SK-N-MC (cell line): Measurements from ENCODE around the gene ANKRD9.

Source experiments
- DNase-seq: peaks from one replicate; pipeline ENCODE4 v3.0.0-alpha.2; 2011; ENCODE audit warnings: low read depth, low spot score
- H3K27ac ChIP-seq: fragments of 200-600 bp; sonication (generic); 2 replicates; pipeline ENCODE4 v1.5.1; 2016; ENCODE audit warnings: mixed run types
- H3K36me3 ChIP-seq: fragments of 200-600 bp; sonication (generic); 2 replicates; pipeline ENCODE4 v1.6.1; 2017; ENCODE audit warnings: antibody characterized with exemption, low read length, mixed read lengths; ENCODE audit not compliant: insufficient read depth
- H3K4me3 ChIP-seq: fragments of 200-600 bp; sonication (generic); 2 replicates; pipeline ENCODE4 v1.5.1; 2016
- H3K9ac ChIP-seq: fragments of 200-600 bp; sonication (generic); 2 replicates; pipeline ENCODE4 v1.8.0; 2017; ENCODE audit warnings: mixed run types, mixed read lengths; ENCODE audit not compliant: insufficient read length
- H3K9me3 ChIP-seq: fragments of 200-600 bp; sonication (generic); 2 replicates; pipeline ENCODE4 v1.6.1; 2017; ENCODE audit warnings: low read depth, mild to moderate bottlenecking, antibody characterized with exemption, low read length, moderate library complexity, mixed read lengths
- EZH2 ChIP-seq: fragments of 200-600 bp; sonication (generic); IDR thresholded peaks from one replicate; pipeline ENCODE4 v1.6.1; 2017; ENCODE audit warnings: antibody characterized with exemption
- FOXP2 ChIP-seq: optimal IDR thresholded peaks from 2 replicates; pipeline ENCODE3; 2011; ENCODE audit warnings: mild to moderate bottlenecking, moderate library complexity; ENCODE audit not compliant: insufficient read depth; ENCODE audit errors: extremely low read length, control extremely low read depth
- POLR2AphosphoS5 ChIP-seq: IDR thresholded peaks from 2 replicates; pipeline ENCODE4 v1.6.1; 2012; ENCODE audit warnings: mild to moderate bottlenecking, low read depth, low read length, borderline replicate concordance

ANKRD9 gene

DNA sequence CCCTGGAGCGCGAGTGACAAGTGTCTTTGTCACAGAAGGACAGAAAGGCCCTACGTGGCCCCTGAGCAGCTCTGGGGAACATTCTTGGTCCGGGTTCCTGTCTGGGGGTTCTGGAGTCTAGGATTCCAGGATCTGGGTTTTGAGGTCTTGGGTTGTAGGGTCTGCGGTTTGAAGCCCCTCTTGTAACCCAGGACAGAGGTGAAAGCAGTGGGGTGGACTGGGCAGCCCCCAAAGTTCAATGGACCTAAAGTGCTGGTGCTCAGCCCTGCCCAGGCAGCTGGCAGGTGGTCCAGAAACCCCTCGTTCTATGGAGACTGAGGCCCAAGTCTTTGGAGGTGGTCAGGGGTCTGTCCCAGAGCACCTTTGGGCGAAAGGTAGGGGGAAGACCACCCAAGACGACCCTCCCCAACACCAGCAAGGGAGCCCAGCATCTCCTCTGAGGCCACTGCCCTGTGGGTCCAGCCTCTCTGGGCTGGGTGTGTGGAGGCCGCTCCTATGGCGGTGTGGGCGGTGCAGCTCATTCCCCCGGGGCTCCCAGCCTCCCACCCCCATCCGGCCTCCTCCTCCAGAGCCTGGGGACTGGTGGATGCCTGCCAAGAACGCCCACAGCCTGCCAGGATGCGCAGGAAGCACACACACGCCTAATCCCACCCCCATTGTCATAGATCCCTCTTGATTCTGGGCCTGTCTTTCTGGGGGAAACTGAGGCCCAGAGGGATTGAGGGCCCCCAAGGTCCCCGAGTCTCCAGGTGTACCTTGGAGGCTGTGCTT, 30.2 kb upstream of the ANKRD9 start:
- H3K4me3 ChIP-seq, result peak overlapping the region; percentile 67
- peak overlapping the region; percentile 97 for H3K27ac ChIP-seq

DNA sequence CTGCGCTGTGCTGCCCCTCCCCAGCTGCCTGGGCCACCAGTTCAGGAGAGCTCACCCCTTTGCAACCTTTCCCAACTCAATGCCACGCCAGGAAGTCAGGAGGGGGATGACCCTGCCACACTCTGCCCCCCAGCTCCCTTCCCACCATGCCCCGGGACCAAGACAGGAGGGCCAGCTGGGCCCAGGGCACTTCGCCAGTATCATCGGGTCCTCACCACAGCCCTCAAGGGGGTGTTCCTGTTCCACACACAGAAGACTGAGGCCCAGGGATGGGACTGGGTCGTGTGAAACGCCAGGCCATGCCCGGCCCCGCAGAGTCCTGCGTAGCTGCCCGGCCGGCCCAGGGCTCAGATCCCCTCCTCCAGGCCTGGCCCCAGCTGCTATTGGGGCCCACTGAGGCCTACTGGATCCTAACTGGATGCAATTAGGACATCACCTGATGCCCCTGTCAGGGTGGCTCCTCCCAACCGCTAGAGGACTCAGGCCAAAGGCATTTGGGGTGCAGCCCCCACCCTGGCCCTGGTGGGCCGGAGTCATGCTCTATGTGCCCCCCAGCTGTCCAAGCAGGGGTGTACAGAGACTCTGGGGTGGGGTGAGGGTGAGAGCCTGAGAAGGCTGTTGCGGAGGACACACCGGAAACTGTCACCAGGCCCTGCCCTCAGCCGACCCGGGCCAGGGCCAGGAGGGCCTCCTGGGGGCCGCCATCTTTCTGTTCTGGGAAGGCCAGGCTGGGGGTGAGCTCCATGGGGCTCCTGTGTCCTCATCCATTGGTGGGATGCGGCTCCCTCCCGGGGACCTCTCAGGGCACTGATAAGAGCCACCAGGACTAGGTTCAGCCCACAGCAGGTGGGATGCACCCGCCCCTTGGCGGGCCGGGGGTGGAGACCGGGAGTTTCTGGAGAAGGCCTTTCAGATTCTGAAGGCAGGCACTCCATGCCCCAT, 29.3 kb upstream of the ANKRD9 start:
- DNase-seq, result no peak
- peak overlapping the region; percentile 67; the same call in 1 of the 2 replicates for H3K4me3 ChIP-seq

More for the DNA sequence above, 30.2 kb upstream of the ANKRD9 start:
- Histone ChIP-seq H3K9ac (peak overlapping the region; percentile 73), H3K36me3 (no peaks in the 10 kb centered on the region), H3K9me3 (no peaks in the 10 kb centered on the region)
- DNase-seq, result peak; percentile 95
- TF ChIP-seq POLR2AphosphoS5 (no peak; the same call in none of the 2 replicates), FOXP2 (peak; percentile 83)

DNA sequence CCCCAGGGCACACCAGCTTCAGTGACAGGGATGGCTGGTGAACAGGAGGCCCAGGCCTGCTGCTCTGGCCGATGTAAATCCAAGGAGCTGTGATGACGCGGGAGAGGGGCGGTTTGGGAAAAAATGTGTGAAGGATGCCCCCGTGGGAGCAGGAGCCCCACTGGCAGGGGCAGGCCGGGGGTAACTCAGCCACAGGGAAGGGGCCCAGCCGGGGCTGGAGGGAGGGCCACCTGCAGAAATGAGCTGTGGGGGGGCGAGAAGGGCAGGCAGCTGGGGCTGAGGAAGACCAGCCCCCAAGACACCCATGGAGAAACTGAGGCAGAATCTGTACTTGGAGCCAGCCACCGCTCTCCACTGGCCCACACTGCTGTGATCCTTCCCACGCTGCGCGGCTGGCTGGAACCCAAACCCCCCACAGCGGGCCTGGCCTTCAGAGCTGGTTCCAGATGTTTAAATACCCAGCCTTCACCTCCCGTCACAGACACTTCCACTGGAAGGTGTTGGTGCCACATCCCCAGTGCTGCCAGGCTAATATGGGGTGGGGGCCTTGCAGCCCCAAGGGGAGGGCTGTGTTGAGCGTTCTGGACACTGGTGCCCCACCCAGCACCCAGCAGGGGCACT, 28.5 kb upstream of the ANKRD9 start:
- no peak for DNase-seq
- no peaks in the 10 kb centered on the region for H3K9me3 ChIP-seq
- no peak for TF ChIP-seq EZH2
- no peak for TF ChIP-seq POLR2AphosphoS5
- TF ChIP-seq FOXP2, result no peak
- H3K36me3 ChIP-seq, result no peaks in the 10 kb centered on the region
- peak overlapping the region; percentile 41 for H3K9ac ChIP-seq
- peak overlapping the region; percentile 97 for H3K27ac ChIP-seq
- no peak overlapping the region for H3K4me3 ChIP-seq

More for the DNA sequence above, 29.3 kb upstream of the ANKRD9 start:
- Histone ChIP-seq H3K27ac (peak overlapping the region; percentile 97), H3K9ac (peak overlapping the region; percentile 48), H3K9me3 (no peaks in the 10 kb centered on the region), H3K36me3 (no peaks in the 10 kb centered on the region)
- TF ChIP-seq EZH2, result no peak
- TF ChIP-seq FOXP2, result no peak
- TF ChIP-seq POLR2AphosphoS5, result no peak

DNA sequence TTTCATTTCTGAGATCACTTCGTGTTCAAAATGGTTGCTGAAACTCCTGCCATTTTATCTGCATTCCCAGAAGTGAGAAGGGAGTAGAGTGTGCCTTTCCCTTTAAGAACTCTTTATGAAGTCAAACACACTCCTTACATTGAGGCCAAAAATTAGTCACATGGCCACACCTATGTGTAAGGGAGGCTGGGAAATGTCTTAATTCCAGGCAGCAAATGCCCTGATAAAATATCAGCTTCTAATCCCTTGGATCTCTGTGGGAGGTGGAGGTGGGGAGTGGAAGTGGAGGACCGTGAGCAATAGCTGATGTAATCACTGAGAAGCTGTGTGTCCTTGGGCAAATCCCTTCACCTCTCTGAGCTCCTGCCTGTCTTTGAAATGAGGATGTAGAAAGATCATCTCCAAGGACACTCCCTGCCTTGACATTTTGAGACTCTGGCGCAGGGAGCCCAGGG, 22.7 kb upstream of the ANKRD9 start:
- H3K36me3 ChIP-seq, result no peaks in the 10 kb centered on the region
- no peaks in the 10 kb centered on the region for H3K9me3 ChIP-seq
- no peak for DNase-seq
- H3K4me3 ChIP-seq, result no peak overlapping the region
- no peak for TF ChIP-seq EZH2
- no peak for TF ChIP-seq FOXP2
- TF ChIP-seq POLR2AphosphoS5, result no peak
- no peak overlapping the region for H3K9ac ChIP-seq
- peak overlapping the region; percentile 22 for H3K27ac ChIP-seq

DNA sequence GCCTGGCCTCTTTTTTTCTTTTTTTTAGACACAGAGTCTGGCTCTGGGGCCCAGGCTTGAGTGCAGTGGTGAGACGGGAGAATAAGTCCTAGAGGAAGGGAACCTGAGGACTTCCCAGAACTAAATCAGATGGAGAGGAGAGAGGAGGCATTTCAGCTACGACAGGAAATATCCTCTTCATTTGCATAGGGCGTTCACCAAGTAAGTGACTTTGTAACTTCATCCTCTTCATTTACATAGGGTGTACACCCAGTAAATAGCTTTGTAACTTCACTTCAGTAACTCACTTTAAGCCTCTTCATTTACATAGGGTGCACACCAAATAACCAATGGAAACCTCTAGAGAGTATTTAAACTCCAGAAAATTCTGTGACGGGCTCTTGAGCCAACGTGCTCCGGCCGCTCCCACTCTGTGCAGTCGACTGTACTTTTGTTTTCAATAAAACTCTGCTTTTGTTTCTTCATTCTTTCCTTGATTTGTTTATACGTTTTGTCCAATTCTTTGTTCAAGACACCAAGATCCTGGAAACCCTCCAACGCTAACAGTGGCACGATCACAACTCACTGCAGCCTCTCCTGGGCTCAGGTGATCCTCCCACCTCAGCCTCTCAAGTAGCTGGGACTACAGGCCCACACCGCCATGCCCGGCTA, 21.4 kb upstream of the ANKRD9 start:
- Histone ChIP-seq H3K36me3 (no peaks in the 10 kb centered on the region), H3K9me3 (no peaks in the 10 kb centered on the region), H3K27ac (peak overlapping the region; percentile 99), H3K9ac (peak overlapping the region; percentile 51), H3K4me3 (peak overlapping the region; percentile 44)
- DNase-seq, result peak; percentile 78
- peak; percentile 31; the same call in 1 of the 2 replicates for TF ChIP-seq POLR2AphosphoS5
- no peak for TF ChIP-seq FOXP2
- TF ChIP-seq EZH2, result no peak

DNA sequence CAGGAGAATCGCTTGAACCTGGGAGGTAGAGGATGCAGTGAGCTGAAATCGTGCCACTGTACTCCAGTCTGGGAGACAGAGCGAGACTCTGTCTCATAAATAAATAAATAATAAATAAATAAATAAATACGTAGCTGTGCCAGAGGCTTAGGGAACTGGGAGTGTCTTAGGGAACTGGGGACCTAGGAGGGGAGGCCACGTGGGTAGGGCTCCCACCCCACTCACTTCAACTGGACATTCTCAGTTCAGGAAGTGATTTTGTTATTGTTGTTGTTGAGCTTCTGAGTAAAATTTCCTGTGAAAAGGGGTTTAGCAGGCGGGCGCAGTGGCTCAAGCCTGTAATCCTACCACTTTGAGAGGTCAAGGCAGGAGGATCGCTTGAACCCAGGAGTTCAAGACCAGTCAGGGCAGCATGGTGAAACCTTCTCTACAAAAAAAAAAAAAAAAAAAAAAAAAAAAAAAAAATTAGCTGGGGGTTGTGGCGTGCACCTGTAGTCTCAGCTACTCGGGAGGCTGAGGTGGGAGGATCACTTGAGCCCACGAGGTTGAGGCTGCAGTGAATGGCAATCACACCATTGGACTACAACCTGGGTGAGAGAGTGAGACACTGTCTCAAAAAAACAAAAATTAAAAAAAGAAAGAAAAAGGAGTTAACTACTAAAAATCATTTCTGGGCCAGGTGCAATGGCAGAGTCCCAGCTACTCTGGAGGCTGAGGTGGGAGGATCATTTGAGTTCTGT, 19.0 kb upstream of the ANKRD9 start:
- H3K27ac ChIP-seq, result peak overlapping the region; percentile 50; the same call in 1 of the 2 replicates
- no peaks in the 10 kb centered on the region for H3K36me3 ChIP-seq
- DNase-seq, result no peak
- H3K4me3 ChIP-seq, result no peak overlapping the region
- no peaks in the 10 kb centered on the region for H3K9me3 ChIP-seq
- H3K9ac ChIP-seq, result no peak overlapping the region
- TF ChIP-seq POLR2AphosphoS5 (no peak), EZH2 (no peak), FOXP2 (no peak)

DNA sequence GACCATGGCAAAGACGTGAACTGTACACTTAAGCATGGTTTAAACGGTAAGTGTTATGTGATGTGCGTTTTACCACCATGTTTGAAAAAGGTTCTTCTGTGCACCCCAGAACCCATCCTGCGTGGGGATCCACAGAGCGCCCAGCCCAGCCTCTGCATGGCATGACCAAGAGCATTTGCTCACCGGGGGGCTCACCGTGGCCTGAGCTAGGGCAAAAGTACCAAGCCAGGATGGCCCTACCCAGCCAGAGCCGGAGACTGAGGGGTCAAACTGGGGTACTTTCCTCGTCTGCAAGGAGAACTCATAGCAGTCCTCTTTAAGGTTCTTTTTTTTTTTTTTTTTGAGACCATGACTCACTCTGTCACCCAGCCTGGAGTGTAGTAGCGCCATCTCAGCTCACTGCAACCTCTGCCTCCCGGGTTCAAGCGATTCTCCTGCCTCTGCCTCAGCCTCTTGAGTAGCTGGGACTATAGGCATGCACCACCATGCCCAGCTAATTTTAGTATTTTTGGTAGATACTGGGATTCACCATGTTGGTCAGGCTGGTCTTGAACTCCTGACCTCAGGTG, 16.4 kb upstream of the ANKRD9 start:
- H3K27ac ChIP-seq, result peak overlapping the region; percentile 100
- no peak for DNase-seq
- H3K36me3 ChIP-seq, result no peaks in the 10 kb centered on the region
- peak overlapping the region; percentile 95 for H3K4me3 ChIP-seq
- no peaks in the 10 kb centered on the region for H3K9me3 ChIP-seq
- H3K9ac ChIP-seq, result peak overlapping the region; percentile 88
- no peak for TF ChIP-seq EZH2
- TF ChIP-seq FOXP2, result no peak
- TF ChIP-seq POLR2AphosphoS5, result no peak
